RWPE1 (cell line): ENCODE measurements around the gene POLE.
A peak's percentile ranks its signal among the peaks of the same experiment; 100 is the strongest.
"Not testable (repeated sequence)": the region's sequence is repeated elsewhere in the genome, so short reads cannot be mapped to it uniquely, and the experiment has no call there.

Experiments used
- CTCF ChIA-PET: fragments of 350-600 bp; sonication (Branson Sonifier 250); formaldehyde crosslinking; extraction: SDS; loops from one replicate; lab custom pipeline; 2021; lab: Yijun Ruan, JAX
- POLR2A ChIA-PET: fragments of 400-600 bp; formaldehyde crosslinking; extraction: SDS; loops from one replicate; lab custom pipeline; 2020; ENCODE audit warnings: antibody characterized with exemption; ENCODE audit not compliant: low non-redundant PET; lab: Yijun Ruan, JAX
- DNase-seq: peaks from one replicate; pipeline ENCODE4 v3.0.0; 2012; ENCODE audit warnings: low spot score
- H3K27ac ChIP-seq: fragments of 450-650 bp; 2 replicates; pipeline ENCODE4 v1.5.1; 2017
- TF ChIP-seq, protein P1 (sequence below): fragments of 450-650 bp; conservative IDR thresholded peaks from 2 replicates; pipeline ENCODE4 v1.5.1; 2017; ENCODE audit warnings: low read depth, mild to moderate bottlenecking

The POLE gene

GRCh38 chr12:132703641-132704040 lies 16.5 kb upstream of the POLE start:
- DNase-seq = no peak
- TF ChIP-seq, protein P1, sequence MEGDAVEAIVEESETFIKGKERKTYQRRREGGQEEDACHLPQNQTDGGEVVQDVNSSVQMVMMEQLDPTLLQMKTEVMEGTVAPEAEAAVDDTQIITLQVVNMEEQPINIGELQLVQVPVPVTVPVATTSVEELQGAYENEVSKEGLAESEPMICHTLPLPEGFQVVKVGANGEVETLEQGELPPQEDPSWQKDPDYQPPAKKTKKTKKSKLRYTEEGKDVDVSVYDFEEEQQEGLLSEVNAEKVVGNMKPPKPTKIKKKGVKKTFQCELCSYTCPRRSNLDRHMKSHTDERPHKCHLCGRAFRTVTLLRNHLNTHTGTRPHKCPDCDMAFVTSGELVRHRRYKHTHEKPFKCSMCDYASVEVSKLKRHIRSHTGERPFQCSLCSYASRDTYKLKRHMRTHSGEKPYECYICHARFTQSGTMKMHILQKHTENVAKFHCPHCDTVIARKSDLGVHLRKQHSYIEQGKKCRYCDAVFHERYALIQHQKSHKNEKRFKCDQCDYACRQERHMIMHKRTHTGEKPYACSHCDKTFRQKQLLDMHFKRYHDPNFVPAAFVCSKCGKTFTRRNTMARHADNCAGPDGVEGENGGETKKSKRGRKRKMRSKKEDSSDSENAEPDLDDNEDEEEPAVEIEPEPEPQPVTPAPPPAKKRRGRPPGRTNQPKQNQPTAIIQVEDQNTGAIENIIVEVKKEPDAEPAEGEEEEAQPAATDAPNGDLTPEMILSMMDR = no peak
- ChIA-PET POLR2A (no interaction called here), CTCF (no interaction called here)
- H3K27ac ChIP-seq = peak overlapping the region; percentile 30

DNA sequence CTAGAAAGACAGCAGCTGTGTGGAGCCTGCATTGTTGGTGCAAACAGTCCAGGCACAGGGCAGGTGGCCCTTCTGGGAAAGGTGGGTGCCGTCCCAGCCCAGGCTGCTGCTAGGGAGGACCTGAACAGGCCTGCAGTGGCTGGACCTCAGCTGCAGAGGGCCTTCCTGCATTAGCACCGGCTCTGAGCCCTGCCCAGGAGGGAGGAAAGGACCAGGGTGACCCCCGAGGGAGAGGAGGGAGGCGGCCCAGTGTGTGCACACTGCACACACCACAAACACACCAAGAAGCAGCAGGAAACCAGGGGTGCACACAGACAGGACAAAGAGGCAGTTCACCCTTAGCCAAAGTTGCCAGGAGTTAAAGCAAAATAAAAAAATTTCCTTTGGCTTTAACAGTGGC lies 15.5 kb upstream of the POLE start:
- no peak for DNase-seq
- CTCF ChIA-PET = interaction anchor here (0.6 to 0.7 kb wide), 2 partner anchors 15 to 176 kb away, joined by 3 read pairs; no protein-coding TSS in a partner anchor
- peak overlapping the region; percentile 8; the same call in 1 of the 2 replicates for H3K27ac ChIP-seq
- TF ChIP-seq, protein P1 = no peak
- POLR2A ChIA-PET = no interaction called here

DNA sequence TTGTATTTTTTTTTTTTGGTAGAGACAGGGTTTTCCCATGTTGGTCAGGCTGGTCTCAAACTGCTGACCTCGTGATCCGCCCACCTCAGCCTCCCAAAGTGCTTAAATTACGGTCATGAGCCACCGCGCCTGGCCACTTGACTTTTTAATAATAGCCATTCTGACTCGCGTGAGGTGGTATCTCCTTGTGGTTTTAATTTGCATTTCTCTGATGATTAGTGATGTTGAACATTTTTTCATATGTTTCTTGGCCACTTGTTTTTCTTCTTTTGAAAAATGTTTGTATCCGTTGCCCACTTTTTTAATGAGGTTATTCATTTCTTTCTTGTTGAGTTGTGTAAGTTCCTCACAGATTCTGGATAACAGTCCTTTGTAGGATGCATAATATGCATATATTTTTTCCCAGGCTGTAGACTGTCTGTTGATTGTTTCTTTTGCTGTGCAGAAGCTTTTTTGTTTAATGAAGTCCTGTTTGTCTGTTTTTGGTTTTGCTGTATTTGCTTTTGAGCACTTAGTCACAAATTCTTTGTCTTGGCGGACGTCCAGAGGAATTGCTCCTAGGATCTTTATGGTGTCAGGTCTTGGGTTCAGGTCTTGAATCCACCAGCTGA lies 13.2 kb upstream of the POLE start:
- H3K27ac ChIP-seq = no peak overlapping the region
- TF ChIP-seq, protein P1 = no peak
- ChIA-PET CTCF (no interaction called here), POLR2A (no interaction called here)
- DNase-seq = no peak

DNA sequence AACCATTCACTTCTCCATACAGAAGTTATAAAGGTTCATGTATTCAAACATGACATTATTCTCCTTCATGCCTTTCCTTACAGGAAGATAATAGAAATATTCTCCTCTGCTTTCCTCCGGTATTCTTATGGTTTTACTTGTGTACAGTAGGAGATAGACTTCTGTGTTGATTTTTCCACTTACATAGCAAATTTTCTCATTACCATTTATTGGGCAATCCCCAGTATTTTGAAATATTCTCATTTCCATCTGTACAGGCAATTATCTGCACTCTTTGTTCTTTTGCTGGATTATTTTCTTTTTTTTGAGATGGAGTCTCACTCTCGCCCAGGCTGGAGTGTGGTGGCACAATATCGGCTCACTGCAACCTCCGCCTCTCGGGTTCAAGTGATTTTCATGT lies 11.2 kb upstream of the POLE start:
- CTCF ChIA-PET = no interaction called here
- TF ChIP-seq, protein P1 = no peak
- no peak overlapping the region for H3K27ac ChIP-seq
- no peak for DNase-seq
- POLR2A ChIA-PET = no interaction called here

DNA sequence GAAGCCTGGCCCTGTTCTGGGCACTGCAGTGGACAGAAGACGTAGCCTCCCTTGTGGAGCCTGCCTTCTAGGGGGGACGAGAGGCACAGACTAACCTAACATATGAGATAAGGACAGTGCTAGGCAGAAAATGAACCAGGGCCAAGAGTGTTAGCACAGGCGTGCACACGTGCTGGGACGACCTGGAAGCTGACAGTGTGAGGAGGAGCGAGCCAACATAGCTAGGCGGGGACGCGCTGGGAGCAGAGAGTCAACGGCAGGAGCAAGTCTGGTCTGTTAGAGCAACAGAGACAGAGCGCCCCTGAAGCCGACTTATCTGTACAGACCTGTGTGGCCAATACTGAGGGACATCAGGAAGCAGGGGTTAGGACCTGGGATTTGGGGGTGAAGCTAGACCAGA lies 8.3 kb upstream of the POLE start:
- 0 out of 2 replicates have a peak overlapping the region, but pooled peaks have one; percentile 7 for H3K27ac ChIP-seq
- DNase-seq = no peak
- ChIA-PET POLR2A (no interaction called here), CTCF (no interaction called here)
- TF ChIP-seq, protein P1 = no peak

DNA sequence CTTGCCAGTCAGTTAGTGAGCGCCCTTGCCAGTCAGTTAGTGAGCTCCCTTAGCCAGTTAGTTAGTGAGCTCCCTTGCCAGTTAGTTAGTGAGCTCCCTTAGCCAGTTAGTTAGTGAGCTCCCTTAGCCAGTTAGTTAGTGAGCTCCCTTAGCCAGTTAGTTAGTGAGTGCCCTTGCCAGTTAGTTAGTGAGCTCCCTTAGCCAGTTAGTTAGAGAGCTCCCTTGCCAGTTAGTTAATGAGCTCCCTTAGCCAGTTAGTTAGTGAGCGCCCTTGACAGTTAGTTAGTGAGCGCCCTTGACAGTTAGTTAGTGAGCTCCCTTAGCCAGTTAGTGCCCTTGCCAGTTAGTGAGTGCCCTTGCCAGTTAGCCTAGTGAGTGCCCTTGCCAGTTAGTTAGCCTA lies 7.7 kb upstream of the POLE start:
- H3K27ac ChIP-seq, CTCF ChIA-PET, DNase-seq, POLR2A ChIA-PET: not testable (repeated sequence)

DNA sequence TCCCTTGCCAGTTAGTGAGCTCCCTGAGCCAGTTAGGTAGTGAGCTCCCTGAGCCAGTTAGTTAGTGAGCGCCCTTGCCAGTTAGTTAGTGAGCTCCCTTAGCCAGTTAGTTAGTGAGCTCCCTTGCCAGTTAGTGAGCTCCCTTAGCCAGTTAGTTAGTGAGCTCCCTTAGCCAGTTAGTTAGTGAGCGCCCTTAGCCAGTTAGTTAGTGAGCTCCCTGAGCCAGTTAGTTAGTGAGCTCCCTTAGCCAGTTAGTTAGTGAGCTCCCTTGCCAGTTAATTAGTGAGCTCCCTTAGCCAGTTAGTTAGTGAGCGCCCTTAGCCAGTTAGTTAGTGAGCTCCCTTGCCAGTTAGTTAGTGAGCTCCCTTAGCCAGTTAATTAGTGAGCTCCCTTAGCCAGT lies 4.9 kb upstream of the POLE start:
- POLR2A ChIA-PET, DNase-seq, CTCF ChIA-PET, H3K27ac ChIP-seq: not testable (repeated sequence)

GRCh38 chr12:132690112-132690511 lies 3.0 kb upstream of the POLE start:
- TF ChIP-seq, protein P1 = no peak
- no peak for DNase-seq
- POLR2A ChIA-PET = no interaction called here

More at GRCh38 chr12:132690112-132690511, 3.0 kb upstream of the POLE start:
- CTCF ChIA-PET = no interaction called here
- no peak overlapping the region for H3K27ac ChIP-seq
